ENCODE measurements around the gene TBXAS1. TPM values are rescaled to one million over a fixed set of nuclear protein-coding genes. Genes with fewer than 3 reads are reported as not detected.

TBXAS1 gene
- total RNA-seq, 2 experiments from 2014 or later: 0.83 to 1.1 TPM

DNA sequence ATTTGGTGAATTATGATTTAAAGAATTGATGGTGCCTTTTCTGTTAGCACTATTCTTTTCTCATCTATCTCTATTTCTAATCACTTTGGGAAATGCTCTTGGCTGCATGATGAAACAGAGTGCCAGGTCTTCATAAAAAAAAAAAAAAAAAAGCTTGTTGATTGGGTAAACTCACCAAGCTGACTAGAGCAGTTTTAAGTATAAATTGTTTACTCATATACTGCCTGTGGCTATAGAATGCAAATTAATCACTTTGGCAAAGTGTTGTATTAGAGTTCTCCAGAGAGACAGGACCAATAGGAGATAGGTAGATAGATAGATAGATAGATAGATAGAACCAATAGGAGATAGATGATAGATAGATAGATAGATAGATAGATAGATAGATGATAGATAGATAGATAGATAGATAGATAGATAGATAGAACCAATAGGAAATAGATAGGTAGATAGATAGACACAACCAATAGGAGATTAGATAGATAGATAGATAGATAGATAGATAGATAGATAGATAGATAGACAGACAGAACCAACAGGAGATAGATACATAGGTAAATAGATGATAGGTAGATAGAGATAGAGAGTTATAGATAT, 20.1 kb upstream of the TBXAS1 start:
- Mint-ChIP-seq H3K36me3 (ENCODE audit: low read depth) (peaks cover 2% of the 10 kb centered on the region), H3K9me3 (peaks cover 5% of the 10 kb centered on the region), H3K27ac (no peak overlapping the region), H3K4me1 (ENCODE audit: low read depth) (no peaks in the 10 kb centered on the region), H3K27me3 (ENCODE audit: low read depth) (no peaks in the 10 kb centered on the region), H3K4me3 (no peak overlapping the region)
- CTCF ChIA-PET: no interaction called here
- intact Hi-C loops (cut with micrococcal nuclease): no loop called here
- no peak for DNase-seq

DNA sequence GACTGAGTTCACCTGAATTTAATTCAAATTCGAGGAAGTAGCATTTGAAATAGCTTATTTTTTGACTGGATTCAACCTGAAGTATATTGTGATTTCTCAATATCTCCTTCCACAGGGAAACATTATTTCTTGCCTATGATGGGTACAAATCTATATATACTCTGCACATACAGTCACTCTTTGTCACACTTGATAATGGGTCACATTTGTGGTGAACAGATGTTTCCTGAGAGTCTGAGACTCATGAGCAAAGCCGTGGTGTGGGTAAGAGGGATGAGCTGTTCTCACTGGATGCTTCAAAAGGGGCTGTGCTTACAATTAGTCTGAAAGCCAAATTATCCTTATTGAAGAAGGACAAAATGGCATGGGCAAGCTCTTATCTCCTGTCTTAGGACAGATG, 18.0 kb upstream of the TBXAS1 start:
- H3K4me3 Mint-ChIP-seq: no peak overlapping the region
- no peak overlapping the region for H3K27ac Mint-ChIP-seq
- no peaks in the 10 kb centered on the region for H3K36me3 Mint-ChIP-seq (ENCODE audit: low read depth)
- no peaks in the 10 kb centered on the region for H3K27me3 Mint-ChIP-seq (ENCODE audit: low read depth)
- DNase-seq: no peak
- no peaks in the 10 kb centered on the region for H3K4me1 Mint-ChIP-seq (ENCODE audit: low read depth)
- CTCF ChIA-PET: interaction anchor here (1.4 to 1.7 kb wide), 2 partner anchors 16 to 165 kb away, joined by 3 to 8 read pairs; no protein-coding TSS in a partner anchor
- peaks cover 2% of the 10 kb centered on the region for H3K9me3 Mint-ChIP-seq
- intact Hi-C loops (cut with micrococcal nuclease): no loop called here

DNA sequence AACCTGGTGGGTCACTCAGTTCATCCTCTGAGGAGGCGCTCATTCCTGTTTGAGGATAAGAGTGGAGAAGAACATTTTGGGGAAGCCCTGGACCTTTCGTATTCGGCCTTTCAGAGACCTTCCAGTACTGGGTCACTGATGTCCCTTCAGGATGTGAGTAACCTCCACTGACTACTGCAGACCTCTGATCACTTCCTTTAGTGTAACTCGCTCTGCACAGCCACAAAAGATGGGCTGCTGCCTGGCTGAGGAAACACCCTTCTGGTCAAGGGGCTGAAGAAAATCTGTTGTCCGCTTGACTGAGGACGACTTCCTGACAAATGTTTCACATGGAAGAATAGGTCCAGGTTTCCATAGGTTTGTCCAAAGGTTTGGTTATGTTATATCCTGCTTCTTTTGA, 15.9 kb upstream of the TBXAS1 start:
- H3K9me3 Mint-ChIP-seq: peaks cover 3% of the 10 kb centered on the region
- CTCF ChIA-PET: no interaction called here
- intact Hi-C loops (cut with micrococcal nuclease): no loop called here

DNA sequence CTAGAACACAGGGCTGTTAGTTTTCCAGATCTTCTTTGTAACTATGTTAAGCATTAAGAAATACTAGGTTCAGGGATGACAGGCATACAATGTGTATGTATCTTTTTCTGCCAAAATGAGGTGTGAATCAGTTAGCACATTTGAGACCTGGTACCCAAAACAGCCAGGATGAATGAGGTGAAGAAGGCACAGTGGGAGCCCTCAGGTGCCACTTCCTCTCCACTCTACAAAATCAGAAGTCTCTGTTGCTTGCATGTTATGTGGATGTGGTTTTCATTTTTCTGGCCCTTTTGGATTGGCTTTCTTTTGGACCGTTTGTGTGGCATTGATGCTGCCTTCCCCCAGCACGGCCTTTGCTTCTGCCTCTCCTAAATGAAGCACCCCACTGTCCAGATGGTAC, 15.4 kb upstream of the TBXAS1 start:
- H3K27ac Mint-ChIP-seq: no peak overlapping the region
- no peak for DNase-seq
- H3K4me1 Mint-ChIP-seq (ENCODE audit: low read depth): no peaks in the 10 kb centered on the region
- no peaks in the 10 kb centered on the region for H3K27me3 Mint-ChIP-seq (ENCODE audit: low read depth)
- CTCF ChIA-PET: no interaction called here
- peaks cover 3% of the 10 kb centered on the region for H3K9me3 Mint-ChIP-seq
- no peaks in the 10 kb centered on the region for H3K36me3 Mint-ChIP-seq (ENCODE audit: low read depth)
- intact Hi-C loops (cut with micrococcal nuclease): no loop called here
- no peak overlapping the region for H3K4me3 Mint-ChIP-seq

More for the DNA sequence above, 15.9 kb upstream of the TBXAS1 start:
- no peak overlapping the region for H3K27ac Mint-ChIP-seq
- no peak overlapping the region for H3K4me3 Mint-ChIP-seq
- no peak for DNase-seq
- no peaks in the 10 kb centered on the region for H3K4me1 Mint-ChIP-seq (ENCODE audit: low read depth)
- H3K27me3 Mint-ChIP-seq (ENCODE audit: low read depth): no peaks in the 10 kb centered on the region
- no peaks in the 10 kb centered on the region for H3K36me3 Mint-ChIP-seq (ENCODE audit: low read depth)

DNA sequence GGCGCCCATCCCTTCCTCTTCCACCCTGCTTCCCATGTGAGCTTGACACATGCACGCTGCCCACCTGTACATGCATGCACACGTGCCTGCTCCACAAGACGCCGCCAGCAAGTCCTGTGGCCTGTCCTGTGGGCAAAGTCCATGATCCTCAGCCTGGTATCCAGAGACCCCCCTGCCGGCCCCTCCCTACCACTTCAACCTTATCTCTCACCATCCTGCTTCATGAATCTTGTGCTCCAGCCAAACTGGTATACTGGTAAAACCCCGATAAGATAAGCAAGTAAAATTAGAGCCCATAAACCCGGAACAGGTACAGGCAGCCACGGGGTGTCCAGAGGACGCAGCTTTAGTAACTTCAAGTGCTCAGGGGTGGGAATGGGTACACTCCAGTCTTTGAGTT, 11.8 kb upstream of the TBXAS1 start:
- no peaks in the 10 kb centered on the region for H3K36me3 Mint-ChIP-seq (ENCODE audit: low read depth)
- no peak for DNase-seq
- H3K27ac Mint-ChIP-seq: no peak overlapping the region
- no peaks in the 10 kb centered on the region for H3K27me3 Mint-ChIP-seq (ENCODE audit: low read depth)
- no peaks in the 10 kb centered on the region for H3K4me1 Mint-ChIP-seq (ENCODE audit: low read depth)
- intact Hi-C loops (cut with micrococcal nuclease): no loop called here
- H3K9me3 Mint-ChIP-seq: peaks cover 3% of the 10 kb centered on the region
- CTCF ChIA-PET: no interaction called here
- no peak overlapping the region for H3K4me3 Mint-ChIP-seq

DNA sequence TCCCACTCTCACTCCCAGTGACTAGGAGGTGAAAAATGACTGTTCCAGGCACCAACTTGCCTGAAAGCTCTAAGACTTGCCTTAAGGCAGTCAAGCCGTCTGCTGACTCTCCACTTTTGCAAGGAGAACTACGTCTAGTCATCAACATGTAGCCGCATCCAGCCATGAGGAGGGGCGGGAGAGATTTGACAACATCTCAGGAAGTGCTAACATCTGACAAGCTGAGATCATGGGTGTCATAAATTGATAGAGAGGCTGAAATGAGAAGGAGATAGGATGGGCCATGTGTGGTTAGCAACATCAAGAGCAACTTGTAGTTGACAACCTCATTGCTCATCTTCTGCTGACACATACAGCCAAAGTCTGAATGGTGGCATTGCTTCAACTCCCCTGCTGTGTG, 9.0 kb upstream of the TBXAS1 start:
- no peak overlapping the region for H3K4me3 Mint-ChIP-seq
- no peak for DNase-seq
- no peaks in the 10 kb centered on the region for H3K36me3 Mint-ChIP-seq (ENCODE audit: low read depth)
- no peaks in the 10 kb centered on the region for H3K27me3 Mint-ChIP-seq (ENCODE audit: low read depth)
- H3K9me3 Mint-ChIP-seq: peaks cover 3% of the 10 kb centered on the region
- no peaks in the 10 kb centered on the region for H3K4me1 Mint-ChIP-seq (ENCODE audit: low read depth)
- CTCF ChIA-PET: no interaction called here
- intact Hi-C loops (cut with micrococcal nuclease): loop anchor here (10.0 kb wide), 1 partner anchor 315 kb away; no protein-coding TSS in a partner anchor
- no peak overlapping the region for H3K27ac Mint-ChIP-seq

DNA sequence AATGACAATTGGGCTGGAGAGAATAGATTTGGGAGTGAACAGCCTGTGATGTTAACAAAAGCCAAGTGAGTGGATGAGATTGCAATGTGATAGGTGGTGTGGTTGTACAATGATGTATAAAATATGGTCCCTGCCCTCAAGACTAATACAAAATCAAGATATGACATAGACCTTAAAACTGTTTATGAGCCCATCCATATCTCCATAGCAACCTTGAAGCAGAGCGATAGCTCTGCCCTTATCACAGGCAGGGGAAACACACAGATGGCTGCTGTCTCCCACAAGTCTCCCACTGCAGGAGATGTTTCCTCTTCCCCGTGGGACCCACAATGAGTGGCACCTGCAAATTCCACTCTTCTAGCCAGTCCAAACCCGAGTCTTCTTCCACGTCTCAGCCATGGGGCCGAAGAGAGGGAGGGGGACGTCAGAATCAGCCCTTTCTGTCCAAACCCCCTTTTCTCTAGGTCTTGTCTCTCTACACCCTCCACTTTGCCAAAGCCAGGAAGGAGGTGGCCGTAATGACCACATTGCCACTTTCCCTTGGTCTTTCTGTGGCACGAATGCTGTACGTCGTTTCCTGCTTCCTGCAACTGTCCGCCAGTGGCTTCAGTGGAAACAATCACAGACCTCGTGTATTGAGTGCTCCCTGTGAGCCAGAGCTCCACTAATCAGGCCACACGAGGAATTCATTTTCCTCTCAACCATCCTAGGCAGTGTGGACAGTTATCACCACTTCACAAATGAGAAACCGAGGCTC, 7.5 kb upstream of the TBXAS1 start:
- H3K9me3 Mint-ChIP-seq: no peaks in the 10 kb centered on the region
- intact Hi-C loops (cut with micrococcal nuclease): loop anchor here (10.0 kb wide), 1 partner anchor 317 kb away; no protein-coding TSS in a partner anchor
- H3K4me1 Mint-ChIP-seq (ENCODE audit: low read depth): no peaks in the 10 kb centered on the region
- H3K4me3 Mint-ChIP-seq: no peak overlapping the region
- no peak overlapping the region for H3K27ac Mint-ChIP-seq
- no peaks in the 10 kb centered on the region for H3K36me3 Mint-ChIP-seq (ENCODE audit: low read depth)
- CTCF ChIA-PET: interaction anchor here (0.6 kb wide), 1 partner anchor 341 kb away, joined by 3 read pairs; no protein-coding TSS in a partner anchor
- no peaks in the 10 kb centered on the region for H3K27me3 Mint-ChIP-seq (ENCODE audit: low read depth)
- no peak for DNase-seq

DNA sequence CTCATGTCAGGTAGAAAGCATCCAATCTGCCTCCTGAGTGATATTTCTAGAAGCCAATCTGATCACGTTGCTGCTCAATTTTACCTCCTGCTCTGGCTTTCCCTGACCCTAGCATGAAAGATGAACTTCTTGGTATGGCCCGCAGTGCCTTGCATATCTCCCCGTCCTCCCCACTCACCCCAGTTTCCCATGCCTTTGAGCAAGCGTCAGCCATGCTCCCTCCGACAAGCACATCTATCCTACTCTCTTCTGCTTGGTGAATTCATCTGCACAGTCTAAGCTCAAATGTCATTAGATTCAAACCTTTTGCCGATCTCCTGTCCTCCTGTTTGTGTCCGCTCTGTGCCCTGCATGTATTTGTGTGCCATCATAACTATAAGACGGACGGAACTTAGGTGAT, 6.2 kb upstream of the TBXAS1 start:
- Mint-ChIP-seq H3K4me3 (no peak overlapping the region), H3K9me3 (no peaks in the 10 kb centered on the region), H3K27ac (no peak overlapping the region), H3K4me1 (ENCODE audit: low read depth) (no peaks in the 10 kb centered on the region), H3K36me3 (ENCODE audit: low read depth) (no peaks in the 10 kb centered on the region), H3K27me3 (ENCODE audit: low read depth) (peaks cover 4% of the 10 kb centered on the region)
- no peak for DNase-seq
- CTCF ChIA-PET: interaction anchor here (1.0 to 1.3 kb wide), 2 partner anchors 23 to 175 kb away, joined by 3 read pairs; no protein-coding TSS in a partner anchor
- intact Hi-C loops (cut with micrococcal nuclease): loop anchor here (10.0 kb wide), 1 partner anchor 318 kb away; no protein-coding TSS in a partner anchor

DNA sequence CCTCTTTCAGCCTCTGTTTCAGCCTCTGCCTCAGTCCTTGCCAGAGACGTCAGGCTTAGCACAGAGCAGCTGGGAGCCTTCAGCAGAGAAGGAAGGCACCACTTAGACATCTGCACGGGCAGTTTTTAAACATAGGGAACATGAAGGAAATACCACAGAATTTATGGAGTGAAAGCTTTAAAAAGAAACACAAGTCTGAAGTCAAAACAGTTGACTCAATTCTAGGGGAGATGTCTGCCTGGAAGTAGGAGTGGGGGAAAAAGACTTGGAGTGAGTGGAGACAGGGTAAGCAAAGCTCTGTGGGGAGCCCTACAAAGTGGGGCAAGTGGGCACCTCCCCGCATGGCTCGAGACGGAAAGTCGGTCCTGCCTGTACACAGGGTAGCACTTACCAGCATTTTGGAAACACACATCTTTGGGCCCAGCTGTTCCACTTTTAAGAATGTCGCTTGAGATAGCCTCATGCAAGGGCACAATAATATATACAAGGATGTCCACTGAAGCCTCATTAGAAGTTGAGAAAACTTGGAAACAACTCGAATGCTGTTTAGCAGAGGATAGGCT, 5.0 kb upstream of the TBXAS1 start:
- Mint-ChIP-seq H3K27ac (no peak overlapping the region), H3K9me3 (no peaks in the 10 kb centered on the region), H3K4me1 (ENCODE audit: low read depth) (peaks cover 6% of the 10 kb centered on the region), H3K4me3 (no peak overlapping the region), H3K36me3 (ENCODE audit: low read depth) (no peaks in the 10 kb centered on the region), H3K27me3 (ENCODE audit: low read depth) (peaks cover 4% of the 10 kb centered on the region)
- CTCF ChIA-PET: interaction anchor here (1.3 kb wide), 1 partner anchor 24 kb away, joined by 3 read pairs; no protein-coding TSS in a partner anchor
- intact Hi-C loops (cut with micrococcal nuclease): loop anchor here (2.0 to 10.0 kb wide), 2 partner anchors 187 to 319 kb away; no protein-coding TSS in a partner anchor
- DNase-seq: no peak

DNA sequence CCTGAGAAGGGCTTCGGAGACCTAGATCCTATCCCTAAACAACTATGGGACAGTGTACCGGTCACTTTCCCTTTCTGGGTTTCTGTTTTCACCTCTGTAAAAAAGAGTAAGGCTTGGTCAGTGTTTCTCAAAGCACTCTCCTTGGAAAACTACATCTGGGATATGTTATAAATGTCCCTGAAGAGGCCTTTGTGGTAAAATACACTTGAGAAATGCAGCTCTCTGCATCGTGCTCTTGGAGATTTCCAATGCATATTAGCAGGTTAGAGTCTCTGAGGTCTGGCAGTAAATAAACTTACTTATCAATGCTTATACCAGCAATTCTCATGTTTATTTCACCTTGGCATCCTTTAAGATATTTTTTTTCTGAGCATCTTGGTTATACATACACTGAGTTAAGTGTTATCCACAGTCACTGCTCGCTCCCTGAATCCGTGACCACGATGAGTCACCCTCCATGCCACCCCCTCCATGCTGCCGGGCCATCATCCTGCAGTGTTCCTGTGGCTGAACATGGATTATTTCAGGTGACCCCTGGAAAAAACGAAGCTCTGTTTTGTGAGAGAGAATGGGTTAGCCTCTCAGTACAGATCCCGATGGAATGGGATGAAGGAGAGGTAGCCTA, 3.3 kb upstream of the TBXAS1 start:
- H3K27me3 Mint-ChIP-seq (ENCODE audit: low read depth): peaks cover 4% of the 10 kb centered on the region
- no peak overlapping the region for H3K27ac Mint-ChIP-seq
- intact Hi-C loops (cut with micrococcal nuclease): loop anchor here (2.0 to 10.0 kb wide), 3 partner anchors 177 to 321 kb away; no protein-coding TSS in a partner anchor
- no peak for DNase-seq
- CTCF ChIA-PET: interaction anchor here (0.8 to 1.4 kb wide), 2 partner anchors 30 to 180 kb away, joined by 3 read pairs; no protein-coding TSS in a partner anchor
- H3K36me3 Mint-ChIP-seq (ENCODE audit: low read depth): no peaks in the 10 kb centered on the region
- H3K9me3 Mint-ChIP-seq: no peaks in the 10 kb centered on the region
- no peak overlapping the region for H3K4me3 Mint-ChIP-seq
- peaks cover 20% of the 10 kb centered on the region for H3K4me1 Mint-ChIP-seq (ENCODE audit: low read depth)

DNA sequence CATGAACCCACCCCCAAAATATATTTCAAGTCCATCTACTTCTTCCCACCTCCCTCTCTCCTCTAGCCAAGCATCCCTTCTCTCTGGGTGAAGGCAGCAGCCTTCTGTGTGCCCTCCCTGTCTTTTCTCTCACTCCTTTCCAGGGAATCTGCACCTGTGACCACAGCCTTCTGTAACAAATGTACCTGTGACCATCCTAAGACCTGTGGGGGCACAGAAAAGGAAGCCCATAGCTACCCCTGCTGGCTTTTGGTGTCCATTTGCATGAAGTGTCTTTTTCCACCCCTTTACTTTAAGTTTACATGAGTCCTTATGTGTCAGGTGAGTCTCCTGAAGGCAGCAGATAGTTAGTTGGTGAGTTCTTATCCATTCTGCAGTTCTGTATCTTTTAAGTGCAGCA, 2.0 kb upstream of the TBXAS1 start:
- Mint-ChIP-seq H3K9me3 (no peaks in the 10 kb centered on the region), H3K27ac (no peak overlapping the region), H3K4me1 (ENCODE audit: low read depth) (peaks cover 24% of the 10 kb centered on the region), H3K4me3 (no peak overlapping the region), H3K36me3 (ENCODE audit: low read depth) (no peaks in the 10 kb centered on the region), H3K27me3 (ENCODE audit: low read depth) (peaks cover 4% of the 10 kb centered on the region)
- intact Hi-C loops (cut with micrococcal nuclease): loop anchor here (1.0 to 10.0 kb wide), 5 partner anchors 175 to 322 kb away; no protein-coding TSS in a partner anchor
- CTCF ChIA-PET: interaction anchor here (0.8 to 2.7 kb wide), 4 partner anchors 13 to 181 kb away, joined by 3 to 15 read pairs (median 6); no protein-coding TSS in a partner anchor
- peak; percentile 46 for DNase-seq

DNA sequence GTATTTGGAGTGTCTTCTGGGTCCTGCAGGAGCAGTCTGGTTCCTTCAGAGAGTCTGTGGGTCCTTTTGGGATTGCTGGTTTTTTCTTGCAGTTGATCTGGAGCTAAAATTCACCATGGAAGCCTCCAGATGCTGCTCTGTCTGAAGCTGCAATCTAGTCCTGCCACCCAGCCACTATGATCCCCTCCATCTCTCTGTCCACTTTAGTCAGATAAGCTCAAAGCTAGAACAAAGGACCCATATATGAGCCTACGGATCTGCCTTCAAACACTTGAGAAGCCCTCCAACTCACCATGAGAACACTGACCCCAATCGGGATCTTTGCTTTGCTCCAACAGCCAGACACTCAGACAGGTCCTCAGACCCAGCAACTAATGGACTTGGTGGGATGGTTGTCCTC, 618 bp upstream of the TBXAS1 start:
- DNase-seq: no peak
- peaks cover 4% of the 10 kb centered on the region for H3K9me3 Mint-ChIP-seq
- no peak overlapping the region for H3K4me3 Mint-ChIP-seq
- H3K27ac Mint-ChIP-seq: no peak overlapping the region
- H3K4me1 Mint-ChIP-seq (ENCODE audit: low read depth): peaks cover 24% of the 10 kb centered on the region
- intact Hi-C loops (cut with micrococcal nuclease): loop anchor here (2.0 to 10.0 kb wide), 3 partner anchors 54 to 324 kb away; no protein-coding TSS in a partner anchor
- H3K36me3 Mint-ChIP-seq (ENCODE audit: low read depth): peaks cover 2% of the 10 kb centered on the region
- peaks cover 4% of the 10 kb centered on the region for H3K27me3 Mint-ChIP-seq (ENCODE audit: low read depth)
- CTCF ChIA-PET: interaction anchor here (0.5 to 2.7 kb wide), 3 partner anchors 175 to 210 kb away, joined by 3 to 15 read pairs (median 7); no protein-coding TSS in a partner anchor
